Measurements from ENCODE around the gene UNC13D.

GRCh38 chr17:75828076-75828400, 16.2 kb downstream of the UNC13D start:
- TF ChIP-seq CTCF (conservative IDR thresholded peaks at IDR 0.05; ENCODE audit: low read depth, low read length) (no peak), RFX5 (IDR thresholded peaks at IDR 0.05; ENCODE audit: low read depth, low read length) (no peak), CHD1 (IDR thresholded peaks at IDR 0.05; ENCODE audit: low read depth, low read length) (no peak), POLR2A (IDR thresholded peaks at IDR 0.05; ENCODE audit: low read depth, low read length) (no peak), MAFK (IDR thresholded peaks at IDR 0.05; ENCODE audit: low read depth, low read length) (no peak), NFE2L2 (IDR thresholded peaks at IDR 0.05; ENCODE audit: low read depth, low read length) (no peak), RAD21 (IDR thresholded peaks at IDR 0.05; ENCODE audit: low read length) (no peak), RCOR1 (IDR thresholded peaks at IDR 0.05; ENCODE audit: insufficient replicate concordance, low read length) (no peak), BHLHE40 (IDR thresholded peaks at IDR 0.05; ENCODE audit: low read depth, low read length) (no peak), CEBPB (IDR thresholded peaks at IDR 0.05; ENCODE audit: low read depth, low read length) (no peak), SMC3 (IDR thresholded peaks at IDR 0.05; ENCODE audit: low read depth, low read length) (no peak), USF2 (IDR thresholded peaks at IDR 0.05; ENCODE audit: low read depth, low read length) (no peak), MAZ (IDR thresholded peaks at IDR 0.05; ENCODE audit: borderline replicate concordance, low read depth, low read length) (no peak), FOS (IDR thresholded peaks at IDR 0.05; ENCODE audit: low read depth, low read length) (no peak)

Measured in IMR-90 (cell line).